ENCODE data around the gene CFAP53.
A peak's percentile ranks its signal among the peaks of the same experiment; 100 is the strongest.

Gene CFAP53

GRCh38 chr18:50199921-50200320 is 66.4 kb downstream of the CFAP53 start:
- Histone ChIP-seq H3K4me1 (ENCODE audit: control insufficient read depth, low read depth, low read length) (peaks cover 10% of the 10 kb centered on the region), H3K9ac (ENCODE audit: low read length) (no peak overlapping the region), H3K27me3 (ENCODE audit: control insufficient read depth, insufficient read depth, low read length) (peaks cover 31% of the 10 kb centered on the region), H3K9me3 (ENCODE audit: control insufficient read depth, low read depth, low read length) (no peaks in the 10 kb centered on the region), H3K27ac (ENCODE audit: low read length) (no peak overlapping the region), H3K36me3 (ENCODE audit: control insufficient read depth, low read depth, low read length) (no peaks in the 10 kb centered on the region), H3K4me3 (ENCODE audit: low read length) (no peak overlapping the region)

- Histone ChIP-seq H3K4me1 (ENCODE audit: control insufficient read depth, low read depth, low read length) (peaks cover 10% of the 10 kb centered on the region), H3K36me3 (ENCODE audit: control insufficient read depth, low read depth, low read length) (no peaks in the 10 kb centered on the region), H3K27me3 (ENCODE audit: control insufficient read depth, insufficient read depth, low read length) (peaks cover 34% of the 10 kb centered on the region), H3K9me3 (ENCODE audit: control insufficient read depth, low read depth, low read length) (no peaks in the 10 kb centered on the region), H3K9ac (ENCODE audit: low read length) (no peak overlapping the region), H3K27ac (ENCODE audit: low read length) (no peak overlapping the region), H3K4me3 (ENCODE audit: low read length) (no peak overlapping the region)
Observed at GRCh38 chr18:50199346-50199855, 66.9 kb downstream of the CFAP53 start.

DNA sequence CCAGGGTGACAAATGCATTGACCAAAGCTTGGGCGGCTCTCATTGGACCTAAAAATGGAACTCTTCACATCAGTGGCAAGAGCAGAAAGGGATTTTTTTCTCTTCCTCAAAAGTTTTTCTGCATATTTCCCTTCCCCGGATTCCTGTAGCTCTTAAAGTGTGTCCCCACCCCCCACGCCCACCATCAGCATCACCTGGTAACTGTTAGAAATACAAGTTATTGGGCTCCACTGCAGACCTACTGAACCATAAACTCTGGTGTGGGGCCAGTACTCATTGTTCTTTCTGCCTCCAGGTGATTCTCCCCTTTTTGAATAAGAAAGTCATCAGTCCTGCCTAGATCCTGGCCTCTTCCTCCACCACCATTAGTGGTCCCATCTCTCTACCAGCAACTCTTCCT is 70.0 kb downstream of the CFAP53 start:
- no peak overlapping the region for H3K27ac ChIP-seq (ENCODE audit: low read length)
- peaks cover 5% of the 10 kb centered on the region for H3K4me1 ChIP-seq (ENCODE audit: control insufficient read depth, low read depth, low read length)
- H3K27me3 ChIP-seq (ENCODE audit: control insufficient read depth, insufficient read depth, low read length) = peaks cover 53% of the 10 kb centered on the region
- no peak overlapping the region for H3K9ac ChIP-seq (ENCODE audit: low read length)
- H3K9me3 ChIP-seq (ENCODE audit: control insufficient read depth, low read depth, low read length) = no peaks in the 10 kb centered on the region
- no peak overlapping the region for H3K4me3 ChIP-seq (ENCODE audit: low read length)
- no peaks in the 10 kb centered on the region for H3K36me3 ChIP-seq (ENCODE audit: control insufficient read depth, low read depth, low read length)

- H3K9me3 ChIP-seq (ENCODE audit: control insufficient read depth, low read depth, low read length) = no peaks in the 10 kb centered on the region
- no peak overlapping the region for H3K9ac ChIP-seq (ENCODE audit: low read length)
- peak overlapping the region; percentile 59 for H3K4me3 ChIP-seq (ENCODE audit: low read length)
- no peak overlapping the region for H3K27ac ChIP-seq (ENCODE audit: low read length)
- peaks cover 58% of the 10 kb centered on the region for H3K27me3 ChIP-seq (ENCODE audit: control insufficient read depth, insufficient read depth, low read length)
- no peaks in the 10 kb centered on the region for H3K36me3 ChIP-seq (ENCODE audit: control insufficient read depth, low read depth, low read length)
- peaks cover 5% of the 10 kb centered on the region for H3K4me1 ChIP-seq (ENCODE audit: control insufficient read depth, low read depth, low read length)
Observed at GRCh38 chr18:50195689-50196088, 70.6 kb downstream of the CFAP53 start.

- Histone ChIP-seq H3K4me3 (ENCODE audit: low read length) (peak within 1 kb of the TSS; percentile 62), H3K36me3 (ENCODE audit: control insufficient read depth, low read depth, low read length) (no peaks in the 10 kb centered on the region), H3K9ac (ENCODE audit: low read length) (no peak within 1 kb of the TSS), H3K27me3 (ENCODE audit: control insufficient read depth, insufficient read depth, low read length) (peaks cover 66% of the 10 kb centered on the region), H3K27ac (ENCODE audit: low read length) (no peak within 1 kb of the TSS), H3K9me3 (ENCODE audit: control insufficient read depth, low read depth, low read length) (no peaks in the 10 kb centered on the region), H3K4me1 (ENCODE audit: control insufficient read depth, low read depth, low read length) (peaks cover 5% of the 10 kb centered on the region)
Observed at GRCh38 chr18:50194631-50195532, 71.4 kb downstream of the CFAP53 start, which contains the start of gene MYO5B. MYO5B (minus strand) TSS chr18:50195147; CDS start chr18:50194793, 354 bp downstream.

- Histone ChIP-seq H3K9ac (ENCODE audit: low read length) (no peak overlapping the region), H3K9me3 (ENCODE audit: control insufficient read depth, low read depth, low read length) (no peaks in the 10 kb centered on the region), H3K4me1 (ENCODE audit: control insufficient read depth, low read depth, low read length) (peaks cover 5% of the 10 kb centered on the region), H3K36me3 (ENCODE audit: control insufficient read depth, low read depth, low read length) (no peaks in the 10 kb centered on the region), H3K27ac (ENCODE audit: low read length) (no peak overlapping the region), H3K27me3 (ENCODE audit: control insufficient read depth, insufficient read depth, low read length) (peaks cover 69% of the 10 kb centered on the region), H3K4me3 (ENCODE audit: low read length) (peak overlapping the region; percentile 62)
Observed at GRCh38 chr18:50193796-50194630, 72.3 kb downstream of the CFAP53 start.

GRCh38 chr18:50192995-50193795 is 73.1 kb downstream of the CFAP53 start:
- Histone ChIP-seq H3K27me3 (ENCODE audit: control insufficient read depth, insufficient read depth, low read length) (peaks cover 69% of the 10 kb centered on the region), H3K9me3 (ENCODE audit: control insufficient read depth, low read depth, low read length) (no peaks in the 10 kb centered on the region)

DNA sequence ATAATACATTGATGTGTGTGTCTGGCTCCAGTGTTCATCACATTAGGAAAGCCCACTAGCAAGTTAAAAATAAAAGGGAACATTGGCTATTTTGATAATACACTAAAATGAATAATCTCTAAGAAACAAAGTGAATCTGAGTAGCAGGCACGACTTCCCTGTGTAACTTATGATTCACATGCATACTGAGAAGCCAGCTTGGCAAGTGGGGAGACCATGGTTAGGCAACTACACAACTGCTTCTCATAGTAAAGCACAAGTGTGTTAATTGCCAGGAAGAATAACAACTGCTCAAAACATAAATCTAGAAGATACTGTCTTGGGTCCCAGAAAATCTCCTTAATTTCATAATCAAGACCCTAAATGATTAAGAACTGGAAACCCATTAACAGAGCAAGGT is 75.4 kb downstream of the CFAP53 start:
- Histone ChIP-seq H3K9ac (ENCODE audit: low read length) (no peak overlapping the region), H3K27ac (ENCODE audit: low read length) (no peak overlapping the region), H3K27me3 (ENCODE audit: control insufficient read depth, insufficient read depth, low read length) (peaks cover 59% of the 10 kb centered on the region)

More at GRCh38 chr18:50192995-50193795, 73.1 kb downstream of the CFAP53 start:
- Histone ChIP-seq H3K27ac (ENCODE audit: low read length) (no peak overlapping the region), H3K4me1 (ENCODE audit: control insufficient read depth, low read depth, low read length) (peaks cover 5% of the 10 kb centered on the region), H3K36me3 (ENCODE audit: control insufficient read depth, low read depth, low read length) (no peaks in the 10 kb centered on the region), H3K4me3 (ENCODE audit: low read length) (peak overlapping the region; percentile 62), H3K9ac (ENCODE audit: low read length) (no peak overlapping the region)

DNA sequence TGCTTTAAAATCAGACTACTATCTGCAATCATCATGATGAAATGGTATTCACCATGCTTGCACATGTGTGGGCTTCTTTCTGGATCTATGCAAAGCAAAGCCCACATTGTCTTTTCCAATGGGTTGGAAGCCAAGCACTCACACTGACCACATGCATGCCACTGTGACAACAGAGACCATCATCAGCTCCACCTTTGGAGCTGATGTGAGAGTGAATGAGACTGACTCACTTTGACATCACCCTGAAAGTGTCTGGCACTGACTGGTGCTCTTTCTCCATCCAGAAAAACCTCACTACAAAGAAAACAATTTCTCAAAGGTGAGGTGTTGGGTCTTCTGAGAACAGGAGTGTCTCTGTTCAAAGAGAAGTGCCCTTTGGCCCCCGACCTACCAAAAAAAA is 76.1 kb downstream of the CFAP53 start:
- Histone ChIP-seq H3K9me3 (ENCODE audit: control insufficient read depth, low read depth, low read length) (no peaks in the 10 kb centered on the region), H3K36me3 (ENCODE audit: control insufficient read depth, low read depth, low read length) (no peaks in the 10 kb centered on the region), H3K4me1 (ENCODE audit: control insufficient read depth, low read depth, low read length) (peaks cover under 1% of the 10 kb centered on the region), H3K27ac (ENCODE audit: low read length) (no peak overlapping the region), H3K4me3 (ENCODE audit: low read length) (no peak overlapping the region), H3K27me3 (ENCODE audit: control insufficient read depth, insufficient read depth, low read length) (peaks cover 52% of the 10 kb centered on the region), H3K9ac (ENCODE audit: low read length) (no peak overlapping the region)

More for the DNA sequence above, 75.4 kb downstream of the CFAP53 start:
- peaks cover 5% of the 10 kb centered on the region for H3K4me1 ChIP-seq (ENCODE audit: control insufficient read depth, low read depth, low read length)
- H3K9me3 ChIP-seq (ENCODE audit: control insufficient read depth, low read depth, low read length) = no peaks in the 10 kb centered on the region
- no peak overlapping the region for H3K4me3 ChIP-seq (ENCODE audit: low read length)
- no peaks in the 10 kb centered on the region for H3K36me3 ChIP-seq (ENCODE audit: control insufficient read depth, low read depth, low read length)

GRCh38 chr18:50189160-50189559 is 77.1 kb downstream of the CFAP53 start:
- no peak overlapping the region for H3K4me3 ChIP-seq (ENCODE audit: low read length)
- H3K27ac ChIP-seq (ENCODE audit: low read length) = no peak overlapping the region
- peaks cover 46% of the 10 kb centered on the region for H3K27me3 ChIP-seq (ENCODE audit: control insufficient read depth, insufficient read depth, low read length)
- no peaks in the 10 kb centered on the region for H3K9me3 ChIP-seq (ENCODE audit: control insufficient read depth, low read depth, low read length)
- no peak overlapping the region for H3K9ac ChIP-seq (ENCODE audit: low read length)
- H3K4me1 ChIP-seq (ENCODE audit: control insufficient read depth, low read depth, low read length) = no peaks in the 10 kb centered on the region
- no peaks in the 10 kb centered on the region for H3K36me3 ChIP-seq (ENCODE audit: control insufficient read depth, low read depth, low read length)

DNA sequence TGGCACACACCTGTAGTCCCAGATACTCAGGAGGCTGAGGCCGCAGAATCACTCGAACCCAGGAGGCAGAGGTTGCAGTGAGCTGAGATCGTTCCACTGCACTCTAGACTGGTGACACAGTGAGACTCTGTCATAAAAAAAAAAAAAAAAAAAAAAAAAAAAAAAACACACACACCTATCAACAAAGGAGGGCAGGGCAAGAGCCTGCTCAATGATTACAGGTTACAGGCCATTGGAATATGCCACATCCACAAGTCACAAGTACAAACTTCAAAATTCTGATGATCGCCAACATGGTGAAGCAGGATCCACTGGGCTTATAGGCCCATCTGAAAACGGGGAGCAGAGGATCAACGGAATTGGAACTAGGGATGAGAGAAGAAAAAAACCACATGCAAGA is 77.6 kb downstream of the CFAP53 start:
- Histone ChIP-seq H3K36me3 (ENCODE audit: control insufficient read depth, low read depth, low read length) (no peaks in the 10 kb centered on the region), H3K4me1 (ENCODE audit: control insufficient read depth, low read depth, low read length) (no peaks in the 10 kb centered on the region), H3K4me3 (ENCODE audit: low read length) (no peak overlapping the region), H3K9me3 (ENCODE audit: control insufficient read depth, low read depth, low read length) (no peaks in the 10 kb centered on the region), H3K27me3 (ENCODE audit: control insufficient read depth, insufficient read depth, low read length) (peaks cover 41% of the 10 kb centered on the region), H3K9ac (ENCODE audit: low read length) (no peak overlapping the region), H3K27ac (ENCODE audit: low read length) (no peak overlapping the region)

Data from iPS-18a (cell line).